ENCODE data around the gene LCA5L. TPM values are rescaled to one million over a fixed set of nuclear protein-coding genes. Genes with fewer than 3 reads are reported as not detected.

Gene LCA5L
- not detected for total RNA-seq

DNA sequence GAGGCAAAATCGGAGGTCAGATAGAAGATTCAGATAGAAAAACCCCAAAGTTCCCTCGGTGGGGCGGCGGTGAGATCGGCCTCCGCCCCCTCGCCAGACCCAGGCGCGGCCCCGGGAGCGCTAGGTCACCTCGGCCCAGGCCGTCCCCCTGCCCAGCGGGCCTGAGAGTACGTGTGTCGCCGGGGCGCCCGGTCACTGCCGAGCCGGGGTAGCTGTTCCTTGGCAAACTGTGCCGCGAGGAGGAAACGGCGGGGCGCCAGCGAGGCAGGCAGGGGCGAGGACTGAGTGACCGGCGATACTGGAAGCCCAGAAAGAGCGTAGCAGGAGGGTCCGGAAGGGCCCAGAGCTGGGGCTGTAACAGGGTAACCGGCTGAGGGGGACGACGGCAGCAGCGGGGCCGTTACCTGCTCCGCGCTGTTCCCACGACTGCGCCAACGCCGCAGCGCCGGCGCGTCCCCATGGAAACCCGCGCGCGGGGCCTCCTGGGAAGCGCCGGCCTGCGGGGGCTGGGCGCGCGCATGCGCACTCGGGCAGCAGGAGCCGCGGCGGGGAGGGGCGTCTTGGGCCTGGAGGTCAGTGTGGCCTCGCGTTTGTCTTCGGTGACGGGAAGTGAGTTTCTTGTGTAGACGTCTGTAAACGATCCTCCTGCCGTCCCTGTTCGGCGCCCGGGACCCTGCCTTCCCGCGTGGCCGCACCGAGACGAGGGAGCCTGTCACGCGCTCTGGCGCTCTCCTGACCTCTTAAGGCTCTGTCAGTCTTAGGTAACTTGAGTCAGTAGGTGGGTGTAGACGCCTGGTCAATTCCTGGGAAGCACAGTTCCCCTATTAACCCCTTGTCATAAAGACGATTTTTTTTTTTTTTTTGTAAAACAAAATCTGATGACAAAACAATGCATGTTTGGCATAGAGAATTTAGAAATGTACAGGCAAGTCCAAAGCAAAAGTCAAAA, at the start of gene LCA5L:
TSS of gene LCA5L (minus strand) at position 458 of the 949 bp plus-strand sequence. CDS start 17,285 bp downstream, outside the sequence.
- H3K36me3 Mint-ChIP-seq, result no peaks in the 10 kb centered on the region
- H3K27me3 Mint-ChIP-seq, result peaks cover 22% of the 10 kb centered on the region
- ATAC-seq (peak; percentile 92), DNase-seq (peak; percentile 93)
- CTCF ChIA-PET, result no interaction called here
- H3K4me1 Mint-ChIP-seq, result peaks cover 20% of the 10 kb centered on the region
- H3K9me3 Mint-ChIP-seq (ENCODE audit: low read depth), result no peaks in the 10 kb centered on the region
- peak within 1 kb of the TSS; percentile 86 for H3K4me3 Mint-ChIP-seq
- H3K27ac Mint-ChIP-seq, result peak within 1 kb of the TSS; percentile 90

- ATAC-seq (no peak), DNase-seq (no peak)
- no peaks in the 10 kb centered on the region for H3K36me3 Mint-ChIP-seq
- CTCF ChIA-PET, result no interaction called here
- no peaks in the 10 kb centered on the region for H3K9me3 Mint-ChIP-seq (ENCODE audit: low read depth)
- H3K27ac Mint-ChIP-seq, result no peak overlapping the region
- H3K4me3 Mint-ChIP-seq, result no peak overlapping the region
- no peaks in the 10 kb centered on the region for H3K4me1 Mint-ChIP-seq
- no peaks in the 10 kb centered on the region for H3K27me3 Mint-ChIP-seq
Measured at GRCh38 chr21:39489380-39489924, 43.9 kb upstream of the LCA5L start.

DNA sequence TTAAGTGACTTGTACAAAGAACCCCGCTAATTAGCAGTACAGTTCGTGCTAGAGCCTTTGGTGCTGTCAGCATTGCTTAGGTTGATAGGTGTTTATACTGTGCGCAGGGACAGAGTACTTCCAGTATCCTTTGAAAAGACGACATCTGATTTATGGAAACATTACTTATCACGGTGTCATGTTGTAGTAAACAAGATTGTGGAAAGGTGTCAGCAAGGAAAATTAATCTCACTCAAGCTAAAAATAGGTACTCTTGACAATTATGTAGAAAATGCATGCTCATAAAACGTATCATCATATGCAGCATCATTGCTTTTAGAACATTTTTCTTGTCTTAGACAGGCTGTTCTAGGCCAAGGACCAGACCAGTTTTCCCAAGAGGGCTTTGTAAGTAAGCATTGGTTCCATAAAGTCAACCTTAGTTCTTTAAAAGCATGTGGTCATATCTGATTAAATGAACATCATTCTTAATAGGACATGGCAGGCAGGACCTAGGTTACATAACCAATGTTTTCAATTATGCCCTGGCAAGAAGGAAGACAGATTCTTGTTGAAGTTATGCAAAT, 39.2 kb upstream of the LCA5L start:
- no peak overlapping the region for H3K27ac Mint-ChIP-seq
- H3K36me3 Mint-ChIP-seq, result no peaks in the 10 kb centered on the region
- H3K4me3 Mint-ChIP-seq, result no peak overlapping the region
- no peaks in the 10 kb centered on the region for H3K27me3 Mint-ChIP-seq
- CTCF ChIA-PET, result no interaction called here
- DNase-seq, result no peak
- no peak for ATAC-seq
- no peaks in the 10 kb centered on the region for H3K4me1 Mint-ChIP-seq
- H3K9me3 Mint-ChIP-seq (ENCODE audit: low read depth), result no peaks in the 10 kb centered on the region

- DNase-seq, result no peak
- H3K9me3 Mint-ChIP-seq (ENCODE audit: low read depth), result no peaks in the 10 kb centered on the region
- no peaks in the 10 kb centered on the region for H3K36me3 Mint-ChIP-seq
- no peaks in the 10 kb centered on the region for H3K4me1 Mint-ChIP-seq
- ATAC-seq, result no peak
- H3K27ac Mint-ChIP-seq, result no peak overlapping the region
- no peaks in the 10 kb centered on the region for H3K27me3 Mint-ChIP-seq
- CTCF ChIA-PET, result no interaction called here
- H3K4me3 Mint-ChIP-seq, result no peak overlapping the region
Measured at GRCh38 chr21:39483917-39484316, 38.3 kb upstream of the LCA5L start.

DNA sequence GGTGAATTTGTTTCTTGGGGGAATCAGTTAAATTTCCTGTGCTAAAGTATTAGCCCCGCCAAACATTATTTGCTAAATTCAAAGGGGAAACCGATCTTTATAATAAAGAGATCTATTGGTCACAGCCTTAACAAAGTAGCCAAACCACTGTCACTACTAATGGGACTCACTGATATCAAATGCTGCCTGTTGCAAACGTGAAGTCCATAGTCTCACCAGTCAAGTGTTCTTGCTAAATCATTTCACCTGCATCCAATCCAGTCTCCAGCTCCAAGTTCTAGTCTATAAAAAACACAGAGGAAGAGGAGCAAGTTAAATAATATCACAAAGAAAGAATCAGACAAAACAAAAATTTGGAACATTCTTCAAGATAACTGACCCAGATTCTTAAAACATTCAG, 36.3 kb upstream of the LCA5L start:
- ATAC-seq (no peak), DNase-seq (no peak)
- no peaks in the 10 kb centered on the region for H3K9me3 Mint-ChIP-seq (ENCODE audit: low read depth)
- H3K4me1 Mint-ChIP-seq, result no peaks in the 10 kb centered on the region
- H3K27ac Mint-ChIP-seq, result no peak overlapping the region
- no peaks in the 10 kb centered on the region for H3K27me3 Mint-ChIP-seq
- CTCF ChIA-PET, result no interaction called here
- no peak overlapping the region for H3K4me3 Mint-ChIP-seq
- no peaks in the 10 kb centered on the region for H3K36me3 Mint-ChIP-seq

DNA sequence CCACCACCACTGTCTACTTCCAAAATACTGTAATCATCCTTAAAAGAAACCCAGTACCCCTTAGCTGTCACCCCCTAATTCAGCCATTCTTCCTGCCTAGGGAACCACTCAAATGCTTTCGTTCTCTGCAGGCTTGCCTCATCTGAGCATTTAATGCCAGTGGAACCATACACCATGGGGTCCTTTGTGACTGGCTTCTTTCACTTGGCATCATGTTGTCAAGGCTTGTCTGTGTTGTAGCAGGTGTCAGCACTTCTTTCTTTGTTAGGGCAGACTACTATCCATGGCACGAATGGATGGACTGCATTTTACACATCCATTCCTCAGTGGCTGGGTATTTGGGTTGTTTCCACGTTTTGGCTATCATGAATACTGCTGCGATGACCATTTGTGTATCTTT, 34.7 kb upstream of the LCA5L start:
- Mint-ChIP-seq H3K27me3 (no peaks in the 10 kb centered on the region), H3K27ac (no peak overlapping the region), H3K4me1 (no peaks in the 10 kb centered on the region), H3K4me3 (no peak overlapping the region), H3K36me3 (no peaks in the 10 kb centered on the region), H3K9me3 (ENCODE audit: low read depth) (no peaks in the 10 kb centered on the region)
- CTCF ChIA-PET, result no interaction called here
- DNase-seq, result no peak
- no peak for ATAC-seq

DNA sequence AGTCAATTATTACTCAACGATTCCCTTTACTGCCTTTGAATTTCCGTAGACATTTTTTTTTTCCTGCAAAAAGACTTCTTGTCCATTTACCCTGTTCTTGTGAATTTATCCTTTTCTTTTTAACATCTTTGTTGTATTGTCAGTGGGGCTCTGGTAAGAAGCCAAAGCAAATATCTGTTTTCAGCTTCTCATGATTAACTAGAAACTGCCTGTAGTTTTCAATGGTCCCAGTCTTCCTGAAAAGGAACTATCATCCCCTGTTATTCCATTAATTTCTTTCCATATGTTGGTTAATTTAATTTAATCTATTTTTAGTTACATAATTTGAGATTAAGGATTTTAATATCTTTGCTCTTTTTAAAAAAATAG, 34.2 kb upstream of the LCA5L start:
- Mint-ChIP-seq H3K27ac (no peak overlapping the region), H3K36me3 (no peaks in the 10 kb centered on the region), H3K4me1 (no peaks in the 10 kb centered on the region), H3K9me3 (ENCODE audit: low read depth) (no peaks in the 10 kb centered on the region), H3K27me3 (no peaks in the 10 kb centered on the region), H3K4me3 (no peak overlapping the region)
- DNase-seq (no peak), ATAC-seq (no peak)
- CTCF ChIA-PET, result no interaction called here

GRCh38 chr21:39479164-39479813, 33.7 kb upstream of the LCA5L start:
- Mint-ChIP-seq H3K9me3 (ENCODE audit: low read depth) (no peaks in the 10 kb centered on the region), H3K36me3 (no peaks in the 10 kb centered on the region), H3K4me3 (no peak overlapping the region), H3K4me1 (no peaks in the 10 kb centered on the region), H3K27me3 (no peaks in the 10 kb centered on the region), H3K27ac (no peak overlapping the region)
- ATAC-seq (no peak), DNase-seq (no peak)
- CTCF ChIA-PET, result no interaction called here

GRCh38 chr21:39474611-39475010, 29.0 kb upstream of the LCA5L start:
- DNase-seq, result no peak
- no peak for ATAC-seq
- Mint-ChIP-seq H3K4me3 (no peak overlapping the region), H3K36me3 (no peaks in the 10 kb centered on the region), H3K27ac (no peak overlapping the region), H3K4me1 (no peaks in the 10 kb centered on the region), H3K9me3 (ENCODE audit: low read depth) (no peaks in the 10 kb centered on the region), H3K27me3 (no peaks in the 10 kb centered on the region)
- CTCF ChIA-PET, result no interaction called here

GRCh38 chr21:39472786-39473185, 27.2 kb upstream of the LCA5L start:
- no peak overlapping the region for H3K4me3 Mint-ChIP-seq
- H3K9me3 Mint-ChIP-seq (ENCODE audit: low read depth), result no peaks in the 10 kb centered on the region
- ATAC-seq, result no peak
- no peak overlapping the region for H3K27ac Mint-ChIP-seq
- H3K27me3 Mint-ChIP-seq, result no peaks in the 10 kb centered on the region
- no peaks in the 10 kb centered on the region for H3K36me3 Mint-ChIP-seq
- no peaks in the 10 kb centered on the region for H3K4me1 Mint-ChIP-seq
- no peak for DNase-seq
- CTCF ChIA-PET, result no interaction called here

GRCh38 chr21:39471598-39471997, 26.0 kb upstream of the LCA5L start:
- no peak for ATAC-seq
- no peak overlapping the region for H3K4me3 Mint-ChIP-seq
- no peak overlapping the region for H3K27ac Mint-ChIP-seq
- CTCF ChIA-PET, result no interaction called here
- H3K9me3 Mint-ChIP-seq (ENCODE audit: low read depth), result no peaks in the 10 kb centered on the region
- no peaks in the 10 kb centered on the region for H3K36me3 Mint-ChIP-seq
- DNase-seq, result no peak
- no peaks in the 10 kb centered on the region for H3K27me3 Mint-ChIP-seq
- no peaks in the 10 kb centered on the region for H3K4me1 Mint-ChIP-seq

DNA sequence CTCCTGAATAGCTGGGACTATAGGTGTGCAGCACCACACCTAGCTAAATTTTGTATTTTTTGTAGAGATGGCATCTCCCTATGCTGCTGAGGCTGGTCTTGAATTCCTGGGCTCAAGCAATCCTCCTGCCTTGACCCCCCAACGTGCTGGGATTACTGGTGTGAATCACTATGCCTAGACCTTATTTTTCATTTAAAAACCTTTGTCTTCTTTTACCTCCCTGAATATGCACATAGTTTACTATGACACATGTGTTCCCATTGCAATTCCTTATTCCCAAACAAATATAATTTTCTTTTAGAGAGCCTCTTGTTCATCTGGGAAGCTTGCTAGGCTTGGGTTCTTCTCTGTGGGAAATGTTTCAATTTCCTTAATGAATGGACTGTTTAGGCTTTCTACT, 23.0 kb upstream of the LCA5L start:
- Mint-ChIP-seq H3K4me3 (no peak overlapping the region), H3K36me3 (peaks cover 2% of the 10 kb centered on the region), H3K27me3 (no peaks in the 10 kb centered on the region), H3K4me1 (no peaks in the 10 kb centered on the region), H3K9me3 (ENCODE audit: low read depth) (no peaks in the 10 kb centered on the region), H3K27ac (no peak overlapping the region)
- DNase-seq (no peak), ATAC-seq (no peak)
- CTCF ChIA-PET, result no interaction called here

DNA sequence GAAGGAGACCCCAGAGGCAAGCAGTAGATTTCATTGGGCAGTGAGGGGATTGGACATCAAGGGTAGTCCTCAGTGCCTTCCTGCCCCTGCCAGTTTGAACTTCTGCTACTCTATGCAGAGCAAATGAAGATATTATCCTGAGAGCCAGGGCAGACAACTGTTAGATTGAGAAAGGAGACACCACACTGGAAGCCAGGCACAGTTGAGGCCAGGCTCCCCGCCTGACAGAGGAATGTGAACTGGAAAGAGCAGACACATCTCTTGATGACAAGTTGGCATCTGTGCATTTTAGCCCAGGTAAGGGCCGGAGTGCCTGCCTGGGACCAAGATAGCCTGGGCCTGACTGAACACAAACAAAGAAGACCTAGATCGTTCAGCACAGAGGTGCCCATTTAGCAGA, 22.2 kb upstream of the LCA5L start:
- H3K36me3 Mint-ChIP-seq, result peaks cover 2% of the 10 kb centered on the region
- H3K9me3 Mint-ChIP-seq (ENCODE audit: low read depth), result no peaks in the 10 kb centered on the region
- ATAC-seq, result no peak
- no peak overlapping the region for H3K27ac Mint-ChIP-seq
- H3K4me3 Mint-ChIP-seq, result no peak overlapping the region
- no peak for DNase-seq
- CTCF ChIA-PET, result no interaction called here
- H3K27me3 Mint-ChIP-seq, result no peaks in the 10 kb centered on the region
- no peaks in the 10 kb centered on the region for H3K4me1 Mint-ChIP-seq

- Mint-ChIP-seq H3K4me3 (no peak overlapping the region), H3K27ac (no peak overlapping the region), H3K36me3 (peaks cover 2% of the 10 kb centered on the region), H3K9me3 (ENCODE audit: low read depth) (no peaks in the 10 kb centered on the region), H3K4me1 (no peaks in the 10 kb centered on the region), H3K27me3 (no peaks in the 10 kb centered on the region)
- no peak for ATAC-seq
- CTCF ChIA-PET, result no interaction called here
- no peak for DNase-seq
Measured at GRCh38 chr21:39466584-39466983, 21.0 kb upstream of the LCA5L start.

All from activated CD8-positive, alpha-beta memory T cell treated with anti-CD3 and anti-CD28 coated beads, Interleukin-2, amount 10 ng/mL, durations not matched to agents 7 days and 5 days (primary cell).